ENCODE measurements around the gene DLGAP4. TPM values are rescaled to one million over a fixed set of nuclear protein-coding genes. Genes with fewer than 3 reads are reported as not detected.

DLGAP4 gene, protein sequence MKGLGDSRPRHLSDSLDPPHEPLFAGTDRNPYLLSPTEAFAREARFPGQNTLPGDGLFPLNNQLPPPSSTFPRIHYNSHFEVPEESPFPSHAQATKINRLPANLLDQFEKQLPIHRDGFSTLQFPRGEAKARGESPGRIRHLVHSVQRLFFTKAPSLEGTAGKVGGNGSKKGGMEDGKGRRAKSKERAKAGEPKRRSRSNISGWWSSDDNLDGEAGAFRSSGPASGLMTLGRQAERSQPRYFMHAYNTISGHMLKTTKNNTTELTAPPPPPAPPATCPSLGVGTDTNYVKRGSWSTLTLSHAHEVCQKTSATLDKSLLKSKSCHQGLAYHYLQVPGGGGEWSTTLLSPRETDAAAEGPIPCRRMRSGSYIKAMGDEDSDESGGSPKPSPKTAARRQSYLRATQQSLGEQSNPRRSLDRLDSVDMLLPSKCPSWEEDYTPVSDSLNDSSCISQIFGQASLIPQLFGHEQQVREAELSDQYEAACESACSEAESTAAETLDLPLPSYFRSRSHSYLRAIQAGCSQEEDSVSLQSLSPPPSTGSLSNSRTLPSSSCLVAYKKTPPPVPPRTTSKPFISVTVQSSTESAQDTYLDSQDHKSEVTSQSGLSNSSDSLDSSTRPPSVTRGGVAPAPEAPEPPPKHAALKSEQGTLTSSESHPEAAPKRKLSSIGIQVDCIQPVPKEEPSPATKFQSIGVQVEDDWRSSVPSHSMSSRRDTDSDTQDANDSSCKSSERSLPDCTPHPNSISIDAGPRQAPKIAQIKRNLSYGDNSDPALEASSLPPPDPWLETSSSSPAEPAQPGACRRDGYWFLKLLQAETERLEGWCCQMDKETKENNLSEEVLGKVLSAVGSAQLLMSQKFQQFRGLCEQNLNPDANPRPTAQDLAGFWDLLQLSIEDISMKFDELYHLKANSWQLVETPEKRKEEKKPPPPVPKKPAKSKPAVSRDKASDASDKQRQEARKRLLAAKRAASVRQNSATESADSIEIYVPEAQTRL
- 18.3 and 27.6 TPM in 2 replicates for total RNA-seq

DNA sequence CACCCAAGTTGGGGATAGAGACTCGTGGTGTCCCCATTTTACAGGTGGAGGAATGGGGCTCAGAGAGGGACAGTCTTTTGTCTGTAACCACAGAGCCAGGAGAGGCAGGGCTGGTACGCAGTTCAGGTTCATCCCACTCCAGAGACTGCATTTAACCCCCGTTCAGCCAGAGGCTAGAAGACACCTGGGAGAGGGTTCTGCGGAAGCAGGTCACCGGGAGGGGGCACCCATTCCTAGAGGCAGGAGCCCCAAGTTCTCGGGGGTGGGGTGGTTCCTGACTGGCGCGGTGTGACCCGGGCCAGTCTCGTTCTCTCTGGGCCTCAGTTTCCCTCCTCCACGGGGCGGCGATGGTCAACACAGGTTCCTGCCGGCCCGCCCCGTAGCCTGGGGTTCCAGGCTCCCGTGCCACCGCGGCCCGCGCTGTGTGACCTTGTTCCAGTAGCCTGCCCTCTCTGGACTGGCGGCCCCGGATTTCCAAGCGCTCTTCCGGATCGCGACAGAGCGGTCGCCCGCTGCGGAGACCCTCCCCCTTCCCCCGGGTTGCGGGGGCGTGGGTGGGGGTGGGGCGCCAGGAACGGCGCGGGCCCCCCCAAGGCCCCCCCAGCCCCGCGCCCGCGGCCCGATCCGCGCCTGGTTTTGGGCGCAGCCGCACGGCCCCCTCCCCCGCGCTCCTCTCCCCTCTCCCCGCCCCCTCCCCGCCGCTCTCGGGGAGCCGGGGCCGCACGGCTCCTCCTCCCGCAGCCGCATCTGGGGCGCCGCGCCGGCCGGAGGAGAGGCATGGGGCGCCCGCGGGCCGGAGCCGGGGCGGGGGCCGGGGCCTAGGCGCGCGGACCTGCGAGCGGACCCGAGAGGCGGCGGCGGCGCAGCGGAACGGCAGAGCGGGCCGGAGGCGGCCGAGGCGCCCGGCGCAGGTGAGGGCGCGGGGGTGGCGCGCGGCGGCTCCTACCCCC lies at the start of gene DLGAP4:
DLGAP4 (plus strand) TSS at position 738 of the 950 bp plus-strand sequence. CDS start 125,379 bp downstream, outside the sequence.

GRCh38 chr20:36541227-36541767 lies 235.2 kb downstream of the DLGAP4 start, which contains the start of gene MYL9:
MYL9 (plus strand) TSS chr20:36541519; CDS start chr20:36544885, 3,366 bp downstream.

GRCh38 chr20:36573103-36573797 lies 267.1 kb downstream of the DLGAP4 start, which contains the start of gene TGIF2:
TGIF2 (plus strand) TSS chr20:36573597; CDS start chr20:36578775, 5,178 bp downstream.

Small RNAs within 50 kb of the gene (small RNA-seq; reads per million reads assigned to genes)
- gene RF00017, result not detected

Other genes with a start within 250 kb of the DLGAP4 start
- gene EPB41L1, start 151.6 kb upstream of the DLGAP4 start, total RNA-seq, result 18.5 TPM in 2 replicates
- 45.1 and 48.5 TPM in 2 replicates for gene AAR2, start 69.9 kb upstream of the DLGAP4 start, total RNA-seq
- gene MYL9, start 235.2 kb downstream of the DLGAP4 start, total RNA-seq, result 111 and 160 TPM in 2 replicates